Prostate gland (tissue), 2 donors: ENCODE measurements around the gene CD47.

ENCODE experiments used
- CTCF ChIP-seq, 4 experiments: fragments of 200-600 bp in 2 of 4; fragments of 450-650 bp in 2 of 4; sonication (generic) in 2 of 4; IDR thresholded peaks; 1 replicate in 3 of 4; 2 replicates in 1 of 4; pipeline ENCODE4 v1.5.1; 2016 to 2019; ENCODE audit warnings: antibody characterized with exemption in 4 of 4, mild to moderate bottlenecking in 2 of 4, moderate library complexity in 2 of 4
- POLR2AphosphoS5 ChIP-seq: sonication (generic); formaldehyde crosslinking; IDR thresholded peaks from one replicate; pipeline ENCODE4 v1.6.1; 2017; ENCODE audit warnings: antibody characterized with exemption

GRCh38 chr3:108006881-108007331 is 83.9 kb downstream of the CD47 start:
- TF ChIP-seq CTCF (IDR thresholded peaks at IDR 0.05) (no peak), POLR2AphosphoS5 (no peak)
